ENCODE results near the gene GLOD4.
A peak's percentile ranks its signal among the peaks of the same experiment; 100 is the strongest.
"Not testable (repeated sequence)": the region's sequence is repeated elsewhere in the genome, so short reads cannot be mapped to it uniquely, and the experiment has no call there.

Gene GLOD4

GRCh38 chr17:801660-802059, 19.6 kb upstream of the GLOD4 start:
- DNase-seq: no peak

GRCh38 chr17:800446-801242, 18.6 kb upstream of the GLOD4 start:
- no peak for DNase-seq

GRCh38 chr17:799261-799660, 17.2 kb upstream of the GLOD4 start:
- DNase-seq: no peak

- peak in 1 of 2 experiments; percentile 11 for DNase-seq
Measured at GRCh38 chr17:798246-798645, 16.2 kb upstream of the GLOD4 start.

DNA sequence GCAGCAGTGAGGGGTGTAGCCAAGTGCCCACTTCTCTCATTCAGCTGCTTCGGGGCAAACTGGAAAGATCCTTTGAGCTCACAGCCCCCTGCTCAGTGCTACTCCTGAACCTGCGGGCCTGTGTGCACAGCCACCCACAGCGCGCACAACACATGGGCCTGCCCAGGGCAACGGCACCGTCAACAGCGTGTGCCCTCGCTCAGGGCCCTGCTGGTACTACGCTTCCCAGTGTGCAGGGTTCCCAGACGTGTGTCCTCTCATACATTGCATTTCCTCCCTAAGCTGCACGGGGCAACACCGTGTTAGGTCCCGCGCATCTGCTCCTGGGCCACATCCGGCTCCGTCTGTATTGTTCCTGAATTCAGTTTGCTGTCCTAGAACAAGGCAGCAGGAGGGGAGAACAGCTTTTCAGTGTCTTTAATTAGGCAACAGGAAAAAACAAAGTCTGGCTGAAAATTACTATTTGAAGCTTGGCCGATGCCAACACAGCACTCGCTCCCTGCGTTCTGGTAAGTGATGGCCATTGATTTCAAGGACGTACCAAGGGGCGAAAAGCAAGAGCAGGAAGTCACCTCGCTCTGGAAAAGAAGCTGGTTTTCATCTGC, 15.3 kb upstream of the GLOD4 start:
- no peak for DNase-seq

GRCh38 chr17:796609-797008, 14.5 kb upstream of the GLOD4 start:
- no peak for DNase-seq

DNA sequence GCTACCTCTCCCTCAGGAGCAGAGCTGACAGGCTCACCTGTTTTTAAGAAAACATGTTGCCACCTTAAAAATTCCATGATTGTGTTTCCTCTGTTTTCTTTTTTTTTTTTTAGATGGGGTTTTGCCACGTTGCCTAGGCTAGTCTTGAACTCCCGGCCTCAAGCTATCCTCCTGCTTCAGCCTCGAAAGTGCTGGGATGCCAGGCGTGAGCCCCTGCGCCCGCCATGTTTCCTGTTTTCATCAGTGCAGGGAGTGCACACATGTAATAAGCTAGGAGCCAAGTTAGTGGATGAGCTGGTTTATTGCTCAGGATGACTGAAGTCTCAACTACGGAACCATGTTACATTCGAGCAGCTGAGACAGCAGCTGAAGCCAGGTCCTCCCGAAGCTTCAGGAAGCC, 13.6 kb upstream of the GLOD4 start:
- no peak for DNase-seq

DNA sequence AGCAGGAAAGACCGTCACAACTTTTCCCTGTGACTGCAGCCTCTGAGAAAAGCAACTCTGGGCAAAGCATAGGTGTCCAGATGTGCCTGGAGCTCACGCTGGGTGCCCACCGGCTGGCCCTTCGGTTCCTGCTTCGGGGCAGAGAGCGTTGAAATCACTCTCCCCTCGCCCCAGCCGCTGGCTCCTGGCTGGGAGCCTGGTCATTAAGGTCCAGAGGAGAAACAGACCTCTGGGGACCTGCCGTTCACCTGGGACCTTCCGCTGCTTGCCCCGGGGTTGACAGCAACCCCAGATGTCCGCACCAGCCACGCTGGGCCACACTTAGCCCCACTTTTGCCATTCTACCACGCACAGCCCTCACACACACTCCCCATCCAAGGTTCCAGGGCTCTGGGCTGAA, 13.2 kb upstream of the GLOD4 start:
- no peak for DNase-seq

DNA sequence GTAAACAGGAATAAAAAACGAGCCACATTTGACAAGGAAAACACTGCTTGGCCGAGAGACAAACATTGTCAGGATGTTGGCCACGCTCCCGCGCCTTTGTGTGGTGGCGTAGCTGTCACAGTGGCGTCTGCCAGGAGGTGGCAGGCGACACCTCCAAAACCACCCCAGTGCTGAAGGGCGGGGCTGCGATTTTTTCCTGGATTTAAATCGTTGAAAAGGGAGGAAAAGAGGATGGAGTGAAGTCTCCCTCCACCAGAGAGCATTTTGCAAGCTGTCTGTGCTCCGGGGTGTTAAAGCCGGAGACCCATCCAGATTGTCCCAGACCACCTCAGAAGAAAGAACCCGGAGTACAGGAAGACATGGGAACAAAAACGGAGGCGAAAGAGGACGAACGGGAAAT, 12.8 kb upstream of the GLOD4 start:
- peak; percentile 82 to 89 for DNase-seq

GRCh38 chr17:792277-792676, 10.2 kb upstream of the GLOD4 start:
- peak in 1 of 2 experiments; percentile 23 for DNase-seq

- DNase-seq: no peak
Measured at GRCh38 chr17:791829-792228, 9.7 kb upstream of the GLOD4 start.

GRCh38 chr17:790874-791247, 8.8 kb upstream of the GLOD4 start:
- not testable (repeated sequence) for DNase-seq

DNA sequence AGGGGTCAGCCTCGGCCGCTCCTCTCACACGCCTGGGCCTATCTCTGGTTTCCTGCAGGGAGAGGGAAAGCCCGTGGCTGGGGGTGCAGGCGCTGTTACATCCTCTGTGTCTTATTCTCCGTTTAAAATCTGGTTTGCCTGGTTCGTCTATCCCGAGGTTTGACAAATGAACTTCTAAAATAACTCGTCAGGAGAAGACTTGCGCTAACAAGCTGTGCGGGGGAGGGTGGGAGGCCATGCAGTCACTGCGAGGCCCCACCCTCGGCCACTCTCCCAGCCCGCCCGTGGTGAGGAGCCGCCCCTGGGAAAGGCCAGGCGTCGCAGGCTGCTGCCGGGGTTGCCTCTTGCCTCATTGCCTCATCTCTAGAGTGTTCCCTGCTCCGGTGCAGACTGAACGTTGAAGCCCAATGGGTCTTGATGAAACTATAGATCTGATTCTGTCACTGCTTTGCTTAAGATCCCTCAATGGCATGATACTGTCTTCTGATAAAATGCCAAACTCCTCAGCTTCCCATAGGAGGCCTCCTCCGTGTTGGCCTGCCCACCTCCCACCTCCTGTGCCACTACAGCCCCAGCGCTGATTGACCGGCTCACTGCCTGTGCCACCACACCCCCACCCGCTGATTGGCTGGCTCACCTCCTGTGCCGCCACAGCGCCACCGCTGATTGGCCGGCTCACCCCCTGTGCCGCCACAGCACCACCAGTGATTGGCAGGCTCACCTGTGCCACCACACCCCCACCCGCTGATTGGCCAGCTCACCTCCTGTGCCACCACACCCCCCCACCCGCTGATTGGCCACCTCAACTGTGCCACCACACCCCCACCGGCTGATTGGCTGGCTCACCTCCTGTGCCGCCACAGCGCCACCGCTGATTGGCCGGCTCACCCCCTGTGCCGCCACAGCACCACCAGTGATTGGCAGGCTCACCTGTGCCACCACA, 8.1 kb upstream of the GLOD4 start:
- not testable (repeated sequence) for DNase-seq

- DNase-seq: no peak
Measured at GRCh38 chr17:789160-789840, 7.2 kb upstream of the GLOD4 start.

GRCh38 chr17:788551-788950, 6.5 kb upstream of the GLOD4 start:
- DNase-seq: no peak

GRCh38 chr17:787641-788221, 5.7 kb upstream of the GLOD4 start:
- no peak for DNase-seq

DNA sequence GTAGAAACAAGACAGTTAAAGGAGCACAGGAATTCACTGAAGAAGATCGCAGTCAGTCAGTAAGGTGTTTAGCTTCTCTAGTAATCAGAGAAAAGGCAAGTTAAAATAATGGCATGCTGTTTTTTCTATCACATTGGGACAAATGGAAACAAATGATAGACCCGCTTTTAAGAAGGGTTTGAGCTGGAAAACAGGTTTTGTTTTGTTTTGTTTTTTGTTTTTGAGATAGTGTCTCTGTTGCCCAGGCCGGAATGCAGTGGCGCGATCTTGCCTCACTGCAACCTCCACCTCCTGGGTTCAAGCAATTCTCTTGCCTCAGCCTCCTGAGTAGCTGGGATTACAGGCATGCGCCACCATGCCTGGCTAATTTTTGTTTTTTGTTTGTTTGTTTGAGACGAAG, 3.8 kb upstream of the GLOD4 start:
- DNase-seq: not testable (repeated sequence)

- DNase-seq: no peak
Measured at GRCh38 chr17:784143-784542, 2.1 kb upstream of the GLOD4 start.

DNA sequence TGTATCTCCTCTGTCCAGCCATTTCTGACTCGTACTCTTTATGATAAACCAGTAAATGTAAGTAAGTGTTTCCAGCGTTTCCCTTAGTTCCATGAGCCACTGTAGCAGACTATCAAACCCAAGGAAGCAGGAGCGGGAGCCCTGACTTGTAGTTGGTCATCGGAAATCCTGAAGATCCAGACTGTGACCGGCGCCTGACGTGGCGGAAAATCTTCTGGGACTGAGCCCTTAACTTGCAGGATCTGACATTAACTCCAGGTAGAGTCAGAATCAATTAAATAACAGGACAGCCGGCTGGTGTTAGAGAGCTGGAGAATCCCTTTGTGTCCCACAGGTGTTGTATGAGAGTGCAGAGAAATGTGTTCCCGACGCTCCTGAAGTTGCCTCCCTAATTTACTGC, 4.0 kb downstream of the GLOD4 start:
- no peak for DNase-seq

DNA sequence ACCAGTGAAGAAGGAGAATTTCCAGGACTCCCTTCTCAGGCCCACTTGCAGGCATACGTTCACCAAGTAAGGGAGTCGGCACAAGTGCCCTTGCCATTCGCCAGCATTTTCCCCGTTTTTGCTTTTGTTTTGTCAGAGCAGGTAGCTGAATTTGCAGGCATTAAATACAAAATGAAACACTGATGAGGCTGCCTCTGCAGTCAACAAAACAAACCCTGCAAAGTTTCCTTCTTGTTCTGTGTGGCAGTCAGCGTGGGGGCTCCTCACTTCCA, 7.8 kb downstream of the GLOD4 start:
- no peak for DNase-seq

GRCh38 chr17:773467-774312, 8.4 kb downstream of the GLOD4 start:
- no peak for DNase-seq

DNA sequence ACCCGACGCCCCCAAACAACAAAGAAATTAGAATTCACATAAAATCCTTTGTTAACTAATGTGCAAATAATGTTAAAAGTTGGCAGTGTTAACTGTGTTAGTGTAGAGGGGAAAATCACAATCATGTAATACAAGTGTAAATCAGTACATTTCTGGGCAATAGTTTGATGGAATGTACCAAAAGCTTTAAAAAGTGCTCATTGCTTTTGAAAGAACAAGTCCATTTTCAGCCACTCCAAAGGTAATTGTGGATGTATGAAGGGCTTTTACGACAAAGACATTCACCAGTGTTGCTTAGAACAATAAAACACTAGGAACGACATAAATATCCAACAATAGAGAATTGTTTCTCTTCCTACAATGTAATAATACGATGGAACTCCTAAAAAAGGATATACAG, 9.1 kb downstream of the GLOD4 start:
- no peak for DNase-seq
